Endometrial microvascular endothelial cells (primary cell): Measurements from ENCODE around the gene IL16. TPM values are rescaled to one million over a fixed set of nuclear protein-coding genes. Genes with fewer than 3 reads are reported as not detected.
"Not testable (repeated sequence)": the region's sequence is repeated elsewhere in the genome, so short reads cannot be mapped to it uniquely, and the experiment has no call there.

Source experiments
- in situ Hi-C: cut with HindIII; loops from 2 replicates; pipeline ENCODE4 v1.10.0; 2017; ENCODE audit warnings: low sequenced_read_pairs, low pct_unique_long_range_greater_than_20kb; ENCODE audit errors: inconsistent ontology term
- total RNA-seq: library from RNA; depleted of rRNA; stranded (reverse); fragments of >200 nt; gene quantifications from one replicate; pipeline ENCODE4 v1.2.3, GENCODE V29; 2015; ENCODE audit errors: inconsistent ontology term

Gene IL16
- total RNA-seq, 1 donor from 2014 or later = not detected

DNA sequence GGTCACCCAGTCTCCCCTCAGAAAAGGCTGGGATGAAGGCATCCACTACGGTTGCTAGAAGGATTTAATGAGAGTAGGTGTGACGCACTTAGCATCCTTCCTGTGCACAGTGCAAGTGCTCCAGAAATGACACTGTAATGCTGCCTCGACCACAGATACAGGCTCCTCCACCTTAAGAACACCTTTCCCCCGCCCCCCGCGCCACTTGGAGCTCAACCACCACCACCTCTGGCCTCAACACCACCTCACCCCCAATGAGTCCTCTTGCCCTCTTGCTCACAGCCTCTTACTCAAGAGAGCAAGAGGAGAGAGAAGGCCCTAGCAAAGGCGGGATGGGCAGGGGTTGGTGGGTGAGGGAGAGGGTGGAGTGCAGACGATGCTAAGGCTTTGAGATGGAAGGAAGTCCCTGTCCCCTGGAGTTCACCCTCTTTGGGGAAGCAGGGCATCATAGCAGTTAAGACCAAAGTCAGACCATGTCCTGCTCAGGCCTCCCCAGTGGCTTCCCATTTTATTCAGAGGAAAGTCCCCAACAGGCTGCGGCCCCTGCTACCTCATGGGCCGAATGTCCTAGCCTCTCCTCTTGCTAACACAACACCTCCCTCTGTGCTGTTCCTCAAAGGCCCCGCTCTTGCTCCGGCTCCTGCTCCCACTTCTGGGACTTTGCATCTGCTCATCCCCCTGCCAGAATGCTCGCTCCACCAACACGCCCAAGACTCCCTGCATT is 118.9 kb downstream of the IL16 start:
- in situ Hi-C loops = no loop called here

- in situ Hi-C loops = no loop called here
Observed at GRCh38 chr15:81316267-81316666, 119.6 kb downstream of the IL16 start.

- in situ Hi-C loops = no loop called here
Observed at GRCh38 chr15:81317642-81318017, 121.0 kb downstream of the IL16 start.

DNA sequence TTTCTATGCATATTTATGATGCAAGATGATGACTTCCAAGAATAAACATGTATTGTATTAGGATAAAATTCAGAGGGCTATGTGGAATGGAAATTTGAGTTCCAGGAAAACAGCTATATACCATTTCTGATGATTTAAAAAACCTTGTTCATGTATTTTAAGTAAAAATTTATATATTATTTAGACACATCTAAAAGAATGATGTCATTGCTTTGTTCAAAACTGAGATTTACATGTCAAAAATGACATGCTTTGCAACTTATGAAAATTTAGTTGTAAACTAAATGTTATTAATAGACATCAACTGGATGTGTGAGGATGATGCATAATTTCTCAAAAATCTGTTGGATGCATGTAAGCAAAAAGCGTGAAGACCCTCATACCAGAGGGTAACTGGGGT is 125.0 kb downstream of the IL16 start:
- in situ Hi-C loops = no loop called here

GRCh38 chr15:81322676-81323253 is 126.1 kb downstream of the IL16 start:
- in situ Hi-C loops = no loop called here

DNA sequence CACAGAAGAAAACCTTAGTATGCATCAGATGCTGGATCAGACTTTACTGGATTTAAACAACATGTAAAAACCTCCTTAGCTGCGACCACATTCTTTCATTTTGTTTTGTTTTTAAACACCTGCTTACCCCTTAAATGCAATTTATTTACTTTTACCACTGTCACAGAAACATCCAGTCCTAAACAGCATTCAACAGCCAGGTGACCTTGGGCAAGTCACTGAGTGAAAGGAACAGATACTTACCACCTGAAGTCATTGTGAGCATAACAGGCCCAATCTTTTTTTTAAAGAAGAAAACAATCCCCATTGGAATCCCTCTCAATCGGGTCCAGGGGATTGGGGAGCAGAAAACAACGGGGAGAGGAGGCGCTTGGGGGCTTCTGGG is 126.9 kb downstream of the IL16 start:
- in situ Hi-C loops = no loop called here

DNA sequence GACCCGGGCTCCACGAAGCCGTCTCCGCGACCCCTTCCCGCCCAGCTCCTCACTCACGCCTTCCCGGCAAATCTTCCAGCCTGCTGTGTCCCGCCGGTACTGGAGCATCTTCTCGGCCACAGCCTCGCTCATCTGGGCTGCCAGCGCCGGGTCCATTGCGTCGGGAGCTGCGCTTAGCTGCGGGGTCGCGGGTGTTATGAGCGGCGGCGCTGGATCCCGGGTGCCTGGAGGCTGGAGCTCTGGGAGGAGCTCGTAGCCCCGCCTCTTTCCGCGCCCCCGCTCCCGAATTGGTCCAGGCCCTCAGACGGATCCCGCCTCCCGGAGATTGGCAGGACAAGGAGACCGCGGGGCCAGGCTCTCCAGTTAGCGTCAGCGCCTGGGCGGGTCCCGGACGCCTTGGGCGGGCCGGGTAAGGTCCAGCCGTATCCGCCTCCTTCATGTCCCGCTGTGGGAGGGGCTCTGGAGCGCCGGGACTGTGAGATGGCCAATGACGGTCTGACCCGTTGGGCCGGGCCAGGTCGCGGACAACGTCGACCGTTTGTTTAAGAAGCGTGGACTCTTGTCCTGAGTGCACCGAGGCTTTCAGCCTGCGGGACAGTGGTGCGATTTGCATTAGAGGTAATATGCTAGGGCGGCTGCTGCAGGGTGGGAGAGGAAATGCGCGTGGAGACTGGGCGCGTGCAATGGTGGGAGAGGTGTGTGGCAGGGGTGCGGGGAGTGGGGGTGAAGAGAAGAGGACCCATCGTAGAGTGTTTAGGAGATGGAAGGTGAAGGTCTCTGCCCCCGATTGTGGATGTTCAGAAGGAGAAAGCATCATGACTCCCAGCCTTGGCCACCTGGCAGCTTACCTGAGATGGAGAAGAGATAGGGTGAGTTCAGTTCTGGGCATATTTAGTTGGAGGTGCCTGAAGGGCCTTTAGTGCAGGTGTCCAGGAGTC is 127.5 kb downstream of the IL16 start, which contains the start of gene STARD5:
STARD5 (minus strand) TSS at position 198 of the 938 bp plus-strand sequence; CDS start at position 156, 42 bp downstream.
- in situ Hi-C loops = no loop called here

DNA sequence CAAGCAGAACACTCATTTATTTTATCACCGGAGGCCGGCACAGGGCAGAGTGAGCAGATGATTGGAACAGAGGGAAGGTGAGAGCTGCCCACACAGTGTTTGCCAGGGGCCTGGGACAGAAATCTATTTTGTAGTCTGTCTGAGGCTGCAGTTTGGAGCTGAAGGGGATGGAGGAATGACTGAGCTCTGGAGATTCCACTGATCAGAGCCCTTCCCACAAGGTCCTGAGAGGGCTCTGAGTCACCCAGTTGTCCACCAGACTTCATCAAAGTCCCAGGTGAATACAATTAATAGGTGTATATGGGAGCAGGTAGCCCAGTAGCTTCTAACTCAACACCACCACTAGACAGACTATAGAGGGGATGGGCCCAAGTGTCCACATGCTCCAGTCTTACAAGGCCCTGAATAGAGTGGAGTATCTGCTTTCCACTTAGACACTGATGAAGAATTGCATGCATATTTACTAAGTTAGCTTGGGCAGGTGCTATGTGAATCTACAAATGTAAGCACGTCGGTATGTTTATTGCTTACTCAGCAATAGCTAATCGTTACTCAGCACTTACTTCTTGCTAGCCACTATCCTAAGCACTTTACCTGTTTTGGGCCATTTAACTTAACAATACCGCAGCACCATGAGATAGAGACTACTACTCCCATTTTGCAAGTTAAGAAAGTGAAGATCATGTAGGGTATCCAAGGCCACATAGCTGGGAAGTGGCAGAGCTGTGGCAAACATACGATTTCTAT is 130.0 kb downstream of the IL16 start:
- in situ Hi-C loops = no loop called here

GRCh38 chr15:81327516-81327915 is 130.8 kb downstream of the IL16 start:
- in situ Hi-C loops = no loop called here

GRCh38 chr15:81329446-81329845 is 132.8 kb downstream of the IL16 start:
- in situ Hi-C loops = no loop called here

DNA sequence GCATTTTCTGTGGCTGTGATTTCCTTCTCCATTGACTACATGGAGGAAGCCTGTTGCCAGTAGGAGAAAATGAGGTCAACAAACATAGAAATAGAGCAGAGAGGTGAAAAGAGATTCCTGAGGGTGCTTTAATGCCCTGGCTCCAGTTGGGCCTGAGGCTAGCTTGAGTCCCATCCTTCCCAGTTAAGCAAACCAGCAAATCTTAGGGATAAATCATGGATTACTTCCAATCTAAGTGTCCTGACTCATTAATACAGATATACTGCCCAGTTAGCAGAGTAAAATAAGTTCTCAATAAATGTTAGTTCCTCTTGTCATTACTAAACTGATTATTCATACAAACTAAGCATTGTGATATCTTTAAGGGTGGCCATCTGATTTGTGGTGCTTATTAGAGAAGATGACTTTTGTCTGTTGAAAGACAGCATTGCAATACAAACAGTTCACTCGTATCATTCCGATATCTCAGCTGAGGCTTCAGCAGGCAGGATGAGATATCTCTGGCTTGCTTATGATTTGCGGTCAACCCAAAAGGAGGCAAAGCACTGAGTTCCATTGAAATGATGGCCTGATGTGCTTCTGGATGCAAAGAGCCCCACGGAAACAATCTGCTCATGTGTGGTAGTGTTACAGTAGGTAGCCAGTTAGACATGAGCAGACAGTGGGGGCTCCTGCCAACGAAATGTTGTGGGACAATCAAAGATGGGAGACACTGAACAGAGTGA is 133.8 kb downstream of the IL16 start:
- in situ Hi-C loops = no loop called here

DNA sequence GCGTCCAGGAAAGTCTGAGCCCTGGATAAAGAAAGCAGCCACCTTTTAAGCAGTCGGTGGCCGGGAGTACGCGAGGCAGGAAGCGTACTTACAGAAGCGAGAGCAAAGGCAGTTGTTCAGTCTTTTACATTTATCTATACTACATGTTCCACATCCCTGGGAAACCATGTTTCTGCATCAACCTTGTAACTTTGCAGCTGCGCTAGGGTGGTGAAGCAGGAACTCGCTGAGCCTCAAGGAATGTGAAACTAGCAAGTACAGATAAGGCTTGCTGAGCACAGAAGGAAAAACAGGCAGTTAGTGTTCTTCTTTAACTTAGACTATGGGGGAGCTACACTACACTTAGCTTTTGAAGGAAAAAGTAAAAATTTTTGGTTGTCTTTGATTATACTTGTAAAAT is 134.5 kb downstream of the IL16 start:
- in situ Hi-C loops = not testable (repeated sequence)

- in situ Hi-C loops = no loop called here
Observed at GRCh38 chr15:81331600-81331999, 134.9 kb downstream of the IL16 start.

DNA sequence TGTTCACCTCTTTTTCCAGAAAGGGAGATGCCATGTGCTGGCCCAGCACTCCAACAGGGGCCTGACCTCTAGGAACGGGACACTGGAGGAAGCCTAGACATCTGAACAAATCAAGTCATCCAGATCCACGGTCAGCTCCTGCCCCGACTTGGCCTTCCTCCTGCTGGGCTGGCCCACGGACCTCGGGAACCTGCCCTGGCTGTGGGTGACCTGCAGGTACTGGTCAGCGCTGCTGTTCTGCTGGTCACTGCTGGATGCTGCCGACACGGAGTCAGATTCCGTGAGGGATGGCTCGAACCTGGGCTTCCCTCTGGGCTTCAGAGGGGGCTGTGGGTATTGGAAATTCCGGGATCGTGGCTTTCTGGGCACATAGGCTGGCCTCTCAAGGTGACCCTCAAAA is 135.6 kb downstream of the IL16 start:
- in situ Hi-C loops = no loop called here

DNA sequence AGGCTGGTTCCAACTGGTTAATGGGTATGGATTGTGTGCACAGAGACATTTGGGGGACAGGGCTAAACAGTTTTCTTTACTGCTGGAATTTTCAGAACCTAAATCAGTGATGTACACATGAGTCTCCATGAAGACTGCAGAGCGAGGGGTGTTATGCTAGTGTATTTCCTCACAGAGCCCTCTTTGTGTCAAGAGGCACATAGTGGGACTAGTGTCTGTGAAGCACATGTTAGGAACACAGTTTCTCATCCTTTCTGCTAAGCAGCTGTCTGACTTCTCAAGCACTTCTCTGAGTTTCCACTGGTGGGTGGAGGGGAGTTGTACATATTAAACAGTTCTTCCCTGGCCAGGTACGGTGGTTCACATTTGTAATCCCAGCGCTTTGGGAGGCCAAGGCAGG is 136.7 kb downstream of the IL16 start:
- in situ Hi-C loops = no loop called here

- in situ Hi-C loops = no loop called here
Observed at GRCh38 chr15:81334768-81335435, 138.2 kb downstream of the IL16 start.

DNA sequence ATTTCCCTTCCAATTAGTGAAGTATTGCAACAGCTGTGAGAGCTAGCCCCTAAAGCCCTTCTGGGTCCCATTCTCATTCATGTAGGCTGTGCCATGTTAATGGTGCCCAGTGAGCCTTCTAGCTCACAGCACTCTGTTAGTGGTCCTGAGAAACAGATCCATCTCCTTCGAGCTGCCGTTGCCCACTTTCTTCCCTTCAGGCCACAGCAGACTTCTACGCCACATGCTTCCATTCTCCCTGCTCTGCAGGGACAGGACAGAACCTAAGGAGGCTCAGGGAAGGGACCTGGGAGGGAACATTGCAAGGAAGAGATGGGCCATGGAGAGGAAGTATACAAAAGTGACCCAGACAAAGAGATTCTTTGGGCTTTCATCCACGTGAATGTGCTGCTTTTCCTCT is 139.0 kb downstream of the IL16 start:
- in situ Hi-C loops = no loop called here

DNA sequence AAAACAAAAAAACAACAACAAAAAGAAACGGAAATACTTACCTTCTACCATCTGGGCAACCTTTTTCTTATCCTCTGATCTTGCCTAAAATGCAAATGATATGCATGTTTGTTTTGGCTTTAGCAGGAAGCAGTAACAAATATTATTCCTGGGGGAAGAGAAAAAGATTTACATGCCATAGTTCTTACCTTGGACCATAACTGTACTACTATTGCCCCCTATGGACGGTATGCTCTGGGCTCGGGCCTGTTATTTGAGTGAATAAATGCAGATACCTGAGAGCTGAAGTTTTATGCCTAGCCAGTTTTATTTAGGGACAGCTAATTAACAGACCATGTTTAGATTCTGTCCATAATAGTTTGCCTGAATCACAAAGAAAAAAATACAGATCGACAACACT is 139.9 kb downstream of the IL16 start:
- in situ Hi-C loops = no loop called here
